T-helper 1 cell treated with Interleukin-12 subunit alpha and Interleukin-12 subunit beta and Interleukin-4 antibody, amounts not matched to agents 30 μg/mL and 1 μg/mL, for 36 hours (primary cell): Measurements from ENCODE around the gene TLE6.
"Not testable (repeated sequence)": the region's sequence is repeated elsewhere in the genome, so short reads cannot be mapped to it uniquely, and the experiment has no call there.

ENCODE experiments used
- H3K27ac Mint-ChIP-seq: one replicate; pipeline ENCODE4 v1.8.0; 2021; ENCODE audit warnings: mild to moderate bottlenecking, mixed read lengths
- H3K27me3 Mint-ChIP-seq: one replicate; pipeline ENCODE4 v1.8.0; 2021; ENCODE audit warnings: low read depth, mixed read lengths
- H3K36me3 Mint-ChIP-seq: one replicate; pipeline ENCODE4 v1.8.0; 2021; ENCODE audit warnings: low read depth, mixed read lengths
- H3K4me1 Mint-ChIP-seq: one replicate; pipeline ENCODE4 v1.8.0; 2021; ENCODE audit warnings: low read depth, mixed read lengths
- H3K4me3 Mint-ChIP-seq: one replicate; pipeline ENCODE4 v1.8.0; 2021; ENCODE audit warnings: mild to moderate bottlenecking, moderate library complexity, mixed read lengths
- H3K9me3 Mint-ChIP-seq: one replicate; pipeline ENCODE4 v1.8.0; 2021; ENCODE audit warnings: mixed read lengths

Gene TLE6

GRCh38 chr19:3036977-3037544, 59.7 kb downstream of the TLE6 start:
- Mint-ChIP-seq H3K27me3 (peaks cover 20% of the 10 kb centered on the region), H3K4me3 (peak overlapping the region; percentile 87), H3K4me1 (peaks cover 19% of the 10 kb centered on the region), H3K27ac (peak overlapping the region; percentile 95)
- H3K36me3 Mint-ChIP-seq, H3K9me3 Mint-ChIP-seq: not testable (repeated sequence)

GRCh38 chr19:3038214-3038613, 60.9 kb downstream of the TLE6 start:
- peaks cover 22% of the 10 kb centered on the region for H3K4me1 Mint-ChIP-seq
- H3K36me3 Mint-ChIP-seq, result no peaks in the 10 kb centered on the region
- no peaks in the 10 kb centered on the region for H3K9me3 Mint-ChIP-seq
- peaks cover 12% of the 10 kb centered on the region for H3K27me3 Mint-ChIP-seq
- H3K27ac Mint-ChIP-seq, result no peak overlapping the region
- peak overlapping the region; percentile 26 for H3K4me3 Mint-ChIP-seq

GRCh38 chr19:3039125-3039524, 61.8 kb downstream of the TLE6 start:
- no peak overlapping the region for H3K4me3 Mint-ChIP-seq
- H3K9me3 Mint-ChIP-seq, result no peaks in the 10 kb centered on the region

GRCh38 chr19:3039641-3040077, 62.3 kb downstream of the TLE6 start:
- peaks cover 17% of the 10 kb centered on the region for H3K4me1 Mint-ChIP-seq
- no peak overlapping the region for H3K4me3 Mint-ChIP-seq
- no peaks in the 10 kb centered on the region for H3K9me3 Mint-ChIP-seq
- no peaks in the 10 kb centered on the region for H3K36me3 Mint-ChIP-seq
- H3K27ac Mint-ChIP-seq, result no peak overlapping the region
- peaks cover 3% of the 10 kb centered on the region for H3K27me3 Mint-ChIP-seq

More at GRCh38 chr19:3039125-3039524, 61.8 kb downstream of the TLE6 start:
- peaks cover 22% of the 10 kb centered on the region for H3K4me1 Mint-ChIP-seq
- H3K27ac Mint-ChIP-seq, result no peak overlapping the region
- H3K36me3 Mint-ChIP-seq, result no peaks in the 10 kb centered on the region
- peaks cover 6% of the 10 kb centered on the region for H3K27me3 Mint-ChIP-seq

GRCh38 chr19:3041327-3041726, 64.0 kb downstream of the TLE6 start:
- peaks cover 9% of the 10 kb centered on the region for H3K27me3 Mint-ChIP-seq
- H3K9me3 Mint-ChIP-seq, result no peaks in the 10 kb centered on the region
- H3K4me1 Mint-ChIP-seq, result peaks cover 4% of the 10 kb centered on the region
- H3K36me3 Mint-ChIP-seq, result no peaks in the 10 kb centered on the region
- no peak overlapping the region for H3K4me3 Mint-ChIP-seq
- H3K27ac Mint-ChIP-seq, result no peak overlapping the region

- H3K27ac Mint-ChIP-seq, result no peak overlapping the region
Measured at GRCh38 chr19:3041761-3042620, 64.6 kb downstream of the TLE6 start.

GRCh38 chr19:3042621-3043267, 65.4 kb downstream of the TLE6 start:
- H3K36me3 Mint-ChIP-seq, result no peaks in the 10 kb centered on the region
- peaks cover 13% of the 10 kb centered on the region for H3K27me3 Mint-ChIP-seq
- peaks cover 7% of the 10 kb centered on the region for H3K4me1 Mint-ChIP-seq
- no peak overlapping the region for H3K27ac Mint-ChIP-seq
- no peak overlapping the region for H3K4me3 Mint-ChIP-seq
- no peaks in the 10 kb centered on the region for H3K9me3 Mint-ChIP-seq

More at GRCh38 chr19:3041761-3042620, 64.6 kb downstream of the TLE6 start:
- Mint-ChIP-seq H3K9me3 (no peaks in the 10 kb centered on the region), H3K36me3 (no peaks in the 10 kb centered on the region), H3K4me3 (no peak overlapping the region), H3K27me3 (peaks cover 9% of the 10 kb centered on the region), H3K4me1 (peaks cover 4% of the 10 kb centered on the region)
